ENCODE data around the gene ZNF70.
"Not testable (repeated sequence)": the region's sequence is repeated elsewhere in the genome, so short reads cannot be mapped to it uniquely, and the experiment has no call there.

The ZNF70 gene

GRCh38 chr22:23756891-23757290 is 6.0 kb upstream of the ZNF70 start:
- no peak for DNase-seq (ENCODE audit: low spot score)

DNA sequence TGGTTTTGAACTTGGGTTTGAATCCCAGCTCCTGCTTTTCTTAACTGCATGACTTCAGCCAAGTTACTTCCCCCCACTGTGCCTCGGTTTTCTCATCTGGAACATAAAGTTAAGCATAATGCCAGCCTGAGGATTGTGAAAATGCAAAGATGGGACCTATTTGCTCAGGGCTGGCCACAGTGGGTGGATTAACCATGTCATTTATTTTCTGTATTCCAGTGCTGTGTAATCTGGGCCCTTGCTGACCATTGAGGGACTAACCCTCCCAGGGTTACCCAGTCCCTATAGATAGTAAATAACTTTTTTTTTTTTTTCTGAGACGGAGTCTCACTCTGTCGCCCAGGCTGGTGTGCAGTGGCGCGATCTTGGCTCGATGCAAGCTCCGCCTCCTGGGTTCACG is 4.8 kb upstream of the ZNF70 start:
- no peak for DNase-seq (ENCODE audit: low spot score)

DNA sequence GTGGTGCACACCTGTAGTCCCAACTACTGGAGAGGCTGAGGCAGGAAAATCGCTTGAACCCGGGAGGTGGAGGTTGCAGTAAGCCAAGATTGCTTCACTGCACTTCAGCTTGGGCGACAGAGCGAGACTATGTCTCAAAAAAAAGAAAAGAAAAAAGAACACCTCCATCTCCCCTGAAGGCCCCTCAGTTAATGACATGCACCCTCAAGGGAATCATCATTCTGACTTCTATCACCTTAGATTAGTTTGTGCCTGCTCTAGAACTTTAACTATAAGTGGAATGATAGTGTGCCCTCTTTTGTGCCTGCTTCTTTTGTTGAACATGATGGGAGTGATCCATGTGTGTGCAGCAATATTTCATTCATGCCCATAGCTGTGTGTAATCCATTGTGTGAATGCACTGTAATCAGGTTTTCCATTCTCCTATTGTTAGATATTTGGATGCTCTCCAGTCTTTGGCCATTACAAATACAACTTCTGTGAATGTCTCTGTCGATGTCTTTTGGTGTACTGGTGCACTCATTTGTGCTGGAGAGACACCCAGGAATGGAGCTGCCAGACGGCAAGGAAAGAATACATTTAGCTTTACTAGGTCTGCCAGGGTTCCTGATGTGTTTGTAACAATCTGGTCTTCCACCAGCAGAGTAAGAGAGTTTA is 4.2 kb upstream of the ZNF70 start:
- DNase-seq (ENCODE audit: low spot score), result peak; percentile 54

DNA sequence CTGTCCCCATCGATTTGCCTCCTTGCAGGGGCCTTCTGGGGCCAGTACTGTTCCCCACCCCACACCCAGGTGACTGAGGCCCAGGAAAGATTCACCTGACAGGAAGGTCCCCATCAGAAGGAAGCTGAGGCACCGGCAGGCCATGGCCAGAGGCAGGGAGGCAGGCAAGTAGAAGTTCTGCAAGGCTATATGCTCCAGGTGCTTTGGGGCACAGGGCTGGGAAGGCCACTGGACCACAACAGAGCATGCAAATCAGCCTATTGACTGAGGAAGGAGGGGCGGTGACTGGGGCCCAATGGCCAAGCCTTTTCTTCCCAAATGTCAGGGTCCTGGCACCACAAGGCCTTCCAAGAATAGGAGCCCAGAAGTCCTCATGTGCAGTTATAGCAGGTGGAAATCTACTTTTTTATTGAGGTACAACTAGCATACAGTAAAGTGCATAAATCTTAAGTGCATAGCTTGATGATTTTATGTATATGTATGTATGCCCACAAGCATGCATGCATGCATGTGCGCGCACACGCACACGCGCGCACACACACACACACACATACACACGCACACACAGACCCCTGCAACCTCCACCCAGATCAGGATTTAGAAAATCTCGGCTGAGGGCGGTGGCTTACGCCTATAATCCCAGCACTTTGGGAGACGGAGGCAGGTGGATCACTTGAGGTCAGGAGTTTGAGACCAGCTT is 3.5 kb upstream of the ZNF70 start, which contains the start of gene VPREB3:
VPREB3 (minus strand) TSS at position 206 of the 700 bp plus-strand sequence; CDS start at position 144, 62 bp downstream.
- peak; percentile 73 for DNase-seq (ENCODE audit: low spot score)

GRCh38 chr22:23753385-23753784 is 2.5 kb upstream of the ZNF70 start:
- DNase-seq (ENCODE audit: low spot score), result peak; percentile 65

DNA sequence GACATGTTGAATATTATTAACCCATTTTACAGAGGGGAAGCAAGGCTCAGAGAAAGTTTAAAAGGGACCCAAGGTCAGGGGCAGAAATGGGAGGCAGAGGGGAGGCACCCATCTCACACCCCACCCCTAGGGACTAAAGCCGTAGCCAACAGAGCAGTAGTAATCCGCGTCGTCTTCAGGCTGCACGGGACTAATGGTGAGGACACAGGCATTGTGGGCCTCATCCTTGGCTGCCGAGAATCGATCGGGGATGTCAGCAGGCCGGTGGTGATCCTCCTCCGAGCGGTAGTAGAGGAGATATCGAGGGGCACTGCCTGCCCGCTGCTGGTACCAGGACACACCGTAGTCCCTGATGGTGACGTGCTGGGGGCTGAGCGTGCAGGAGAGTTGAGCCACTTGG is 1.8 kb upstream of the ZNF70 start:
- DNase-seq (ENCODE audit: low spot score), result peak; percentile 87

- DNase-seq (ENCODE audit: low spot score), result peak; percentile 93
These were observed 1.3 kb upstream of the ZNF70 start for GRCh38 chr22:23752090-23752691.

- DNase-seq (ENCODE audit: low spot score), result no peak
These were observed 607 bp upstream of the ZNF70 start for GRCh38 chr22:23751441-23751996.

DNA sequence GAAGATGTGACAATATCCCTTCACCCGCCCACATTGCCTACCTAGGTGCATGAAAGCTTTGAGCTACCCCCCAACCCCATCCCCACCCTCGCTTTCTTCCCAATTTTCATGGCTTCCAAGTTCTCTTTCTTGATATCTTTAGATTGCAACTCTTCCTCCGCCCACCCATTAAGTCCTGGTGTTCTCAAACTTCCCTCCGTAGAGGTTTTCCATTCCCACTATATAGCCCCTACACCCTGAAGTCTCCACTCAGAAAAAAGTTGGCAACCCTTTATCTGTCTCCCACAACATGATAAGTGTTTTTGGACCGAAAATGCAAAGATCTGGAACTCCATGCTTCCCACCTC is 572 bp downstream of the ZNF70 start:
- no peak for DNase-seq (ENCODE audit: low spot score)

DNA sequence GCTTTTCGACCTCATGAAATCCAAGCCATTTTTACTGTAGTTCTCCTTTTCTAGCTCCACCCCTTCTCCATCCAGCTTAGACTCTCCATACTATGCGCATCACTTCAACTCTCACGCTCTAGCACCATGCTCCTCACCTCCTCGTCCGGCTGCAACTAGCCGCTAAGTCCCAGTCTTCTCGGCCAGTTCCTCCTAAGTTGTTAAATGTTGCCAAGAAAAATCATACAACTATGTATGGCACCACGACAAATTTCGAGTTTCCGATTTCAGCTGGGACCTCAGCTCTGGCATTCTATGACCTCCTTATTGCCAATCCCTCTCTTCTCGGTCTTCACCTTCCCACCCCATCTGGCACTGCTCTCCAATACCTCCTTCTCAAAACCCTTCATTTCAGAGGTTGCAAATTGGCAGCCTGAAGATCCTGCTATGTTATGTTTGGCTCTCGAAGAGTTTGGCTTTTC is 1.0 kb downstream of the ZNF70 start:
- DNase-seq (ENCODE audit: low spot score), result no peak

- no peak for DNase-seq (ENCODE audit: low spot score)
These were observed 5.1 kb downstream of the ZNF70 start for GRCh38 chr22:23745791-23746190.

- no peak for DNase-seq (ENCODE audit: low spot score)
These were observed 6.4 kb downstream of the ZNF70 start for GRCh38 chr22:23744485-23744884.

DNA sequence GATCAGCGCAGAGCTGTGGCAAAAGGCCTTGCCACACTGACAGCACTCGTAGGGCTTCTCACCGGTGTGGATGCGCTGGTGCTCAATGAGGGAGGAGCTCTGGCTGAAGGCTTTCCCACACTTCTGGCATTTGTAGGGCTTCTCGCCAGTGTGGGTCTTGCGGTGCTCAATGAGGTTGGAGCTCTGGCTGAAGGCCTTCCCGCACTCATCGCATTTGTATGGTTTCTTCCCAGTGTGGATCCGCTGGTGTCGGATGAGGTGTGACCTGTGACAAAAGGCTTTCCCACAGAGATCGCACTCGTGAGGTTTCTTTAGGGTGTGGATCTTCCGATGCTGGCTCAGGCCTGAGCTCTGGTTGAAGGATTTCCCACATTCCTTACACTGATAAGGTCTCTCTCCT is 6.9 kb downstream of the ZNF70 start:
- no peak for DNase-seq (ENCODE audit: low spot score)

- DNase-seq (ENCODE audit: low spot score), result no peak
These were observed 7.6 kb downstream of the ZNF70 start for GRCh38 chr22:23743303-23743705.

DNA sequence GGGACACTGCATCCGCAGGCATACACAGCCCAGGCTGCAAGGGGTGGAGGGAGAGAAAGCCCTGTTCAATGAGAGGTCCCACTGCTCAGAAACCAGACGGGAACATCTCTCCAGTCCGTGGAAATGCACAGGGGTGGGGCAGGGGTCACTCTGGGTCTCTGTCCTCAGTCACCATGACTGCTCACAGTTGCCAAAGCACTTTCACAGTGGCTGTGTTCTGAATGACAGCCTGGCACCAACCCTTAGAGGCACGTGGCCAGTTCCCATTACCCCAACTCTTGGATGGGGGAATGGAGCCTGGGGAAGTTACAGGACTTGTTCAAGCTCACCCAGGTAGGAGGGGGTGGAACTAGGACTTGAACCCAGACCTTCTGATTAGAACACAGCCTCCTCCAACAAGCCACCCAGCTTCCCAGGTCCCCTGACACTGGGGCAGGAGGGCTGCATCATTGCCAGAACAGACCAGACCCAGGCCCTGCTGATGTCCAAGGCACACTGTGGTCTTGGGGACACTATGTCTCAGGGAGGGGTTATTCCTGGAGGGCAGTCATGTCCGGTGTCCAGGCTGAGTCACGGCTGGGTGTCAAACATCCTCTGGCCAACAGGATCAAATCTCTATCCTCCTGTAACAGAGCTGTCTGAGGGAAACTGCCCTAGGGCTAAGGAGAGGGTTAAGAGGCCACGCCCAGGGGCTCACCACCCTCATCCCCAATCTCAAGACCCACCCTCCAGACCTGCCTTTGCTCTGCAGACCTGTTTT is 8.2 kb downstream of the ZNF70 start:
- no peak for DNase-seq (ENCODE audit: low spot score)

DNA sequence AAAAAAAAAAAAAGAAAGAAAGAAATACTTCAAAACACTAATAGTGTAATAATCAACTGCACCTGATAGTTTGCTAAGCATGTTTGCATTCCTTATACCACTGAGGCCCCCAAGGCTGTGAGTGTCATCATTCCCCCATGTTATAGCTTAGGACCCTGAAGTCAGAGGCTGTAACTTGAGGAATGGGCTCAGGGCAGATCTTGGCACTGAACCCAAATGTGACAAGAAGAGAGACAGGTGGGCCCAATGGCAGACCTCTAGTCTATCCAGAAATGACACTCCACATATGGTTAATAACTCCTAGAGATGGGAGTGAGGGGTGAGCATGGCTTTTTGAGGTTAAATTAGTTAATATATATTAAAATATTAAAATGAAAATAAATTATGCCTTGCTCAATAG is 13.2 kb downstream of the ZNF70 start:
- DNase-seq (ENCODE audit: low spot score), result no peak

- DNase-seq (ENCODE audit: low spot score), result not testable (repeated sequence)
These were observed 22.8 kb downstream of the ZNF70 start for GRCh38 chr22:23728108-23728507.

GRCh38 chr22:23722724-23723123 is 28.2 kb downstream of the ZNF70 start:
- DNase-seq (ENCODE audit: low spot score), result no peak

GRCh38 chr22:23722160-23722559 is 28.8 kb downstream of the ZNF70 start:
- no peak for DNase-seq (ENCODE audit: low spot score)

GRCh38 chr22:23720855-23721254 is 30.1 kb downstream of the ZNF70 start:
- no peak for DNase-seq (ENCODE audit: low spot score)

- no peak for DNase-seq (ENCODE audit: low spot score)
These were observed 32.3 kb downstream of the ZNF70 start for GRCh38 chr22:23718371-23719165.
